GM12878 (cell line): Measurements from ENCODE around the gene PLXNA4. TPM values are rescaled to one million over a fixed set of nuclear protein-coding genes. Genes with fewer than 3 reads are reported as not detected.

Experiments
- ATAC-seq: fragments of 200-7000 bp; cut with Tn5 transposase; 3 replicates; pipeline ENCODE4 v1.9.1; 2020; ENCODE audit warnings: mild to moderate bottlenecking, moderate library complexity
- BruUV-seq: library from RNA; stranded (reverse); fragments of 400-500 nt; replicated peaks from 2 replicates; lab custom pipeline; 2021; lab: Mats Ljungman, UMichigan
- CTCF ChIA-PET: fragments of 300-600 bp; sonication (Branson Sonifier 250); formaldehyde crosslinking; extraction: SDS; loops from one replicate; lab custom pipeline; 2021; ENCODE audit warnings: inconsistent platforms; lab: Yijun Ruan, JAX
- POLR2A ChIA-PET: fragments of 350-600 bp; formaldehyde crosslinking; extraction: SDS; loops from one replicate; lab custom pipeline; 2021; ENCODE audit warnings: inconsistent platforms; lab: Charles Lee
- RAD21 ChIA-PET: fragments of 300-600 bp; sonication (Branson Sonifier 250); formaldehyde crosslinking; loops from one replicate; lab custom pipeline; 2023; ENCODE audit warnings: antibody characterized with exemption; ENCODE audit not compliant: unreplicated experiment; lab: Charles Lee
- SMC1A ChIA-PET: fragments of 300-600 bp; sonication (Branson Sonifier 250); formaldehyde crosslinking; loops from one replicate; lab custom pipeline; 2023; ENCODE audit not compliant: unreplicated experiment, uncharacterized antibody; lab: Charles Lee
- DNase-seq: peaks from one replicate; pipeline ENCODE4 v3.0.0-alpha.2; 2011; ENCODE audit warnings: low read depth, low spot score
- FAIRE-seq: peaks from 3 replicates; lab custom pipeline; 2011; peaks lifted over from hg19 to GRCh38; lab: Jason Lieb, UNC
- H2AFZ ChIP-seq: 2 replicates; pipeline ENCODE4 v1.6.0; 2011; ENCODE audit warnings: low read depth, low read length, control low read depth; ENCODE audit not compliant: control insufficient read depth
- H3K27ac ChIP-seq: 2 replicates; pipeline ENCODE4 v1.5.1; 2011; ENCODE audit warnings: control low read depth; ENCODE audit not compliant: control insufficient read depth, insufficient read depth
- H3K27me3 ChIP-seq, 2 experiments: replicated peaks in 1 of 2; 2 replicates each; pipeline versions ENCODE4 v1.6.0 to v1.6.1; 2011; ENCODE audit warnings: low read length in 1 of 2; ENCODE audit not compliant: control insufficient read depth in 2 of 2, insufficient read depth in 2 of 2
- H3K36me3 ChIP-seq, 2 experiments: 2 replicates each; pipeline ENCODE4 v1.5.1; 2011; ENCODE audit warnings: low read length in 1 of 2; ENCODE audit not compliant: control insufficient read depth in 2 of 2, insufficient read depth in 2 of 2
- H3K4me1 ChIP-seq: 2 replicates; pipeline ENCODE4 v1.6.1; 2011; ENCODE audit warnings: mild to moderate bottlenecking, low read length, moderate library complexity, mixed read lengths; ENCODE audit not compliant: control insufficient read depth, insufficient read depth
- H3K4me2 ChIP-seq: 2 replicates; pipeline ENCODE4 v1.6.0; 2011; ENCODE audit warnings: control low read depth; ENCODE audit not compliant: control insufficient read depth, insufficient read depth
- H3K4me3 ChIP-seq: fragments of 200-600 bp; sonication (generic); 2 replicates; pipeline ENCODE4 v1.5.1; 2016
- H3K79me2 ChIP-seq: 2 replicates; pipeline ENCODE4 v1.6.0; 2011; ENCODE audit warnings: low read length; ENCODE audit not compliant: control insufficient read depth, insufficient read depth
- H3K9ac ChIP-seq: 2 replicates; pipeline ENCODE4 v1.8.0; 2011; ENCODE audit warnings: low read length, control low read depth, mixed read lengths; ENCODE audit not compliant: control insufficient read depth, insufficient read depth
- H3K9me3 ChIP-seq: replicated peaks from 3 replicates; pipeline ENCODE4 v1.5.1; 2011; ENCODE audit warnings: mild to moderate bottlenecking, low read length; ENCODE audit not compliant: control insufficient read depth, insufficient read depth
- H4K20me1 ChIP-seq: 2 replicates; pipeline ENCODE4 v1.6.0; 2011; ENCODE audit not compliant: control insufficient read depth, insufficient read depth
- E4F1 ChIP-seq: fragments of 450-650 bp; IDR thresholded peaks from 2 replicates; pipeline ENCODE4 v1.6.1; 2018; ENCODE audit warnings: borderline replicate concordance, mild to moderate bottlenecking; ENCODE audit not compliant: partially characterized antibody
- EED ChIP-seq: sonication (generic); IDR thresholded peaks from 2 replicates; pipeline ENCODE4 v1.6.1; 2016; ENCODE audit warnings: antibody characterized with exemption, low read depth
- EZH2 ChIP-seq: IDR thresholded peaks from 2 replicates; pipeline ENCODE4 v1.6.1; 2012; ENCODE audit warnings: low read depth, mild to moderate bottlenecking, control low read depth, inconsistent platforms, low read length, borderline replicate concordance; ENCODE audit not compliant: control insufficient read depth
- MXI1 ChIP-seq: fragments of 150-350 bp; IDR thresholded peaks from 2 replicates; pipeline ENCODE4 v1.6.1; 2011; ENCODE audit warnings: low read depth, mild to moderate bottlenecking, inconsistent platforms, low read length, improper control_type of control experiment
- NFYB ChIP-seq: IDR thresholded peaks from 2 replicates; pipeline ENCODE4 v1.6.1; 2011; ENCODE audit warnings: low read depth, mild to moderate bottlenecking, low read length, improper control_type of control experiment, moderate library complexity; ENCODE audit not compliant: insufficient read depth
- SREBF1 ChIP-seq: IDR thresholded peaks from 2 replicates; pipeline ENCODE4 v1.6.1; 2012; ENCODE audit warnings: mild to moderate bottlenecking, low read length
- ZNF687 ChIP-seq: fragments of 450-650 bp; IDR thresholded peaks from 2 replicates; pipeline ENCODE4 v1.6.1; 2017; ENCODE audit warnings: mild to moderate bottlenecking, moderate library complexity
- ZZZ3 ChIP-seq: IDR thresholded peaks from 2 replicates; pipeline ENCODE4 v1.6.1; 2011; ENCODE audit warnings: low read depth; ENCODE audit not compliant: control insufficient read depth, insufficient read length
- WGBS: methylation state at CpG from one replicate; pipeline ENCODE4 v1.1.6; 2016; ENCODE audit warnings: low lambda C conversion rate; ENCODE audit not compliant: insufficient replicate concordance, insufficient coverage; ENCODE audit errors: missing lambda C conversion rate; 5-methylcytosine and 5-hydroxymethylcytosine counted together
- in situ Hi-C: fragments of 300-500 bp; cut with MboI; formaldehyde crosslinking; loops from 9 replicates; pipeline ENCODE4 v1.14.3; 2018; ENCODE audit warnings: mixed read lengths
- intact Hi-C: fragments of 100-400 bp; cut with micrococcal nuclease; formaldehyde crosslinking; loops from one replicate; pipeline ENCODE4 v1.14.2; 2022; ENCODE audit not compliant: unreplicated experiment
- polyA plus RNA-seq, 11 experiments: library from polyadenylated mRNA; depleted of rRNA in 4 of 11; unstranded in 6 of 11; stranded (reverse) in 5 of 11; fragments of >200 nt; fragmentation: Nextera tagmentation in 4 of 11; fragmentation: Illumina TruSeq in 1 of 11; extraction: Ambion mirVana in 4 of 11; extraction: Trizol in 1 of 11; gene quantifications; 1 replicate in 1 of 11; 2 replicates in 10 of 11; pipeline versions ENCODE4 v1.2.1 to v1.2.3, GENCODE V29; 2011 to 2016; ENCODE audit warnings: inconsistent platforms in 2 of 11, missing spikeins in 2 of 11, low read depth in 1 of 11
- total RNA-seq, 4 experiments: library from RNA; depleted of rRNA in 3 of 4; stranded (reverse); fragments of >200 nt in 3 of 4; fragmentation: Illumina TruSeq in 1 of 4; extraction: Trizol in 1 of 4; gene quantifications; 2 replicates each; pipeline versions ENCODE4 v1.2.1 to v1.2.3, GENCODE V29; 2013 to 2021

Gene PLXNA4
- total and polyA plus RNA-seq, 10 of the 15 experiments (the other 5 are each of a cell fraction or from before 2014, with no cell fraction given): 0.03 TPM; not detected in 9

GRCh38 chr7:132240262-132240661 is 336.0 kb downstream of the PLXNA4 start:
- ChIA-PET CTCF (no interaction called here), POLR2A (no interaction called here)
- WGBS: 1% methylated on average over 3 of the region's 3 CpGs
- H3K27ac ChIP-seq: no peak overlapping the region
- TF ChIP-seq EZH2: no peak
- no peak for TF ChIP-seq MXI1
- TF ChIP-seq EED: no peak
- no peak for TF ChIP-seq ZZZ3
- TF ChIP-seq SREBF1: no peak
- TF ChIP-seq E4F1: no peak
- no peak for TF ChIP-seq ZNF687
- no peak for TF ChIP-seq NFYB
- TF ChIP-seq, all 136 proteins: peak for 0
- RAD21 ChIA-PET: no interaction called here
- no peak overlapping the region for H3K4me3 ChIP-seq
- H4K20me1 ChIP-seq: no peaks in the 10 kb centered on the region
- in situ Hi-C loops (no loop called here), intact Hi-C loops (no loop called here)
- DNase-seq: no peak
- H2AFZ ChIP-seq: no peak overlapping the region
- no peak for FAIRE-seq
- H3K27me3 ChIP-seq: peaks cover 0 to 3% of the 10 kb centered on the region in 2 experiments; a peak in 1 of 4 replicates
- H3K9ac ChIP-seq: no peak overlapping the region
- H3K4me1 ChIP-seq: no peaks in the 10 kb centered on the region
- no peak for ATAC-seq
- BruUV-seq: no TSS peak
- no peak overlapping the region for H3K4me2 ChIP-seq
- H3K79me2 ChIP-seq: no peaks in the 10 kb centered on the region
- H3K36me3 ChIP-seq: no peaks in the 10 kb centered on the region
- H3K9me3 ChIP-seq: no peaks in the 10 kb centered on the region; the same call in 2 of the 3 replicates
- SMC1A ChIA-PET: no interaction called here
